ENCODE data around the gene TARBP1.

DNA sequence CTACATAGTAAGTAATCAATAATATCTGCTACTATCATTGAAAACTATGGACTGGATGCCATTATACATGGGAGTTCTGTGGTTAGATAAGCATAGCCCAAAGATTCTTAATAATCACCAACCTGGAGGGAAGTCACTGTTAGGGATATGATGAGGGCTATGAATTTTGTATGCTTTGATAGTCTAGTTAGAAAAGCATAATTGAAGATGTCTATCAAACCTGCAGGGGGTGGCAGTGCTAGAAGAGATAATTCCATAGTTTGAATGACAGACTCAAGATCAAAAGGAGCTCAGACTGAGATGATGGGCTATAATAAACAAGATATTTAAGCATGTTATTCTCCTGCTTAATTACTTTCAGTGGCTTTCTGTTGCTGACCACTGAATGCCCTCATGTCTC, 121.1 kb downstream of the TARBP1 start:
- TF ChIP-seq, protein P1, sequence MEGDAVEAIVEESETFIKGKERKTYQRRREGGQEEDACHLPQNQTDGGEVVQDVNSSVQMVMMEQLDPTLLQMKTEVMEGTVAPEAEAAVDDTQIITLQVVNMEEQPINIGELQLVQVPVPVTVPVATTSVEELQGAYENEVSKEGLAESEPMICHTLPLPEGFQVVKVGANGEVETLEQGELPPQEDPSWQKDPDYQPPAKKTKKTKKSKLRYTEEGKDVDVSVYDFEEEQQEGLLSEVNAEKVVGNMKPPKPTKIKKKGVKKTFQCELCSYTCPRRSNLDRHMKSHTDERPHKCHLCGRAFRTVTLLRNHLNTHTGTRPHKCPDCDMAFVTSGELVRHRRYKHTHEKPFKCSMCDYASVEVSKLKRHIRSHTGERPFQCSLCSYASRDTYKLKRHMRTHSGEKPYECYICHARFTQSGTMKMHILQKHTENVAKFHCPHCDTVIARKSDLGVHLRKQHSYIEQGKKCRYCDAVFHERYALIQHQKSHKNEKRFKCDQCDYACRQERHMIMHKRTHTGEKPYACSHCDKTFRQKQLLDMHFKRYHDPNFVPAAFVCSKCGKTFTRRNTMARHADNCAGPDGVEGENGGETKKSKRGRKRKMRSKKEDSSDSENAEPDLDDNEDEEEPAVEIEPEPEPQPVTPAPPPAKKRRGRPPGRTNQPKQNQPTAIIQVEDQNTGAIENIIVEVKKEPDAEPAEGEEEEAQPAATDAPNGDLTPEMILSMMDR (IDR thresholded peaks at IDR 0.05) = no peak
- TF ChIP-seq ZFX (IDR thresholded peaks at IDR 0.05; ENCODE audit: borderline replicate concordance) = no peak
